HT1080 (cell line): ENCODE measurements around the gene AGAP2. TPM values are rescaled to one million over a fixed set of nuclear protein-coding genes. Genes with fewer than 3 reads are reported as not detected.
A peak's percentile ranks its signal among the peaks of the same experiment; 100 is the strongest.
"Not testable (repeated sequence)": the region's sequence is repeated elsewhere in the genome, so short reads cannot be mapped to it uniquely, and the experiment has no call there.

Source experiments
- DNase-seq: peaks from one replicate; pipeline ENCODE4 v3.0.0-alpha.2; 2015; ENCODE audit warnings: low read depth
- total RNA-seq: library from RNA; depleted of rRNA; stranded (reverse); fragments of >200 nt; shearing (Covaris generic); gene quantifications from 2 replicates; pipeline ENCODE4 v1.2.3, GENCODE V29; 2014; rRNA removed

Gene AGAP2
- total RNA-seq, 1 experiment from 2014 or later: 11.6 TPM

DNA sequence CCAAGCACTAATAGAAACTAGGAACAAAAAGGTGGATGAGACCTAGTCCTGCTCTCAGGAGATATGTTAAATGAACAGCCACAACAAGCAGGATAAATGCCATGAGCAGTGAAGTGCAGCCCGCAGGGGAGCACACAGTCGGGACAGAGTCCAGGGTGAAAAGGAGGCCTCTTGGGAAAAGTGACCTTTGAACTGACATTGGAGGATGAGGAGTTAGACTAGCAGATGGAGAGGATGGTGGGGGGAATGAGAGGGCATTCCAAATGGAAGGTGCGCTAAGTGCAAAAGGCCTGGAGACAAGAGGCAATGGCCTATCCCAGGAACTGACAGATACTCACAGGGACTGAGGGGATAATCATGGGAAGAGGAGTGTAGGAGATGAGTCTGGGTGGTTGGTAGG is 40.1 kb downstream of the AGAP2 start:
- DNase-seq: no peak

DNA sequence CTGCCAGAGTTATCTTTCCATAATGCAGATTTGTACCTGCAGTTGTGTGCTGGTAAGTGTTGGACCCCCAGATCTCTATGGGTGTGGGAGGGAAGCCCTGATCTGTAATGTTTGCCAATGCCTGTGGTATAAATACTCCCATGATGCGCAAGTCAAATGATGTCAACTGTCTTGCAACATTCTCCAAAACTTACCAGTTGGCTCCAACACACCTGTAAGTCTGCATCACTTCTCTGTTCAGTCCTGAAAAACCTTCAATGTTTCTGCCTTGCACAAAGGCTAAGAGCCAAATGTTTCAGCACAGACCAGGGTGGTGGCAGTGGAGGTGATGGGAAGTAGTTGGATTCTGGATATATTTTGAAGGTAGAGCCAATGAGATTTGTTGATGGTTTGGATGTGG is 41.5 kb downstream of the AGAP2 start:
- DNase-seq: no peak

DNA sequence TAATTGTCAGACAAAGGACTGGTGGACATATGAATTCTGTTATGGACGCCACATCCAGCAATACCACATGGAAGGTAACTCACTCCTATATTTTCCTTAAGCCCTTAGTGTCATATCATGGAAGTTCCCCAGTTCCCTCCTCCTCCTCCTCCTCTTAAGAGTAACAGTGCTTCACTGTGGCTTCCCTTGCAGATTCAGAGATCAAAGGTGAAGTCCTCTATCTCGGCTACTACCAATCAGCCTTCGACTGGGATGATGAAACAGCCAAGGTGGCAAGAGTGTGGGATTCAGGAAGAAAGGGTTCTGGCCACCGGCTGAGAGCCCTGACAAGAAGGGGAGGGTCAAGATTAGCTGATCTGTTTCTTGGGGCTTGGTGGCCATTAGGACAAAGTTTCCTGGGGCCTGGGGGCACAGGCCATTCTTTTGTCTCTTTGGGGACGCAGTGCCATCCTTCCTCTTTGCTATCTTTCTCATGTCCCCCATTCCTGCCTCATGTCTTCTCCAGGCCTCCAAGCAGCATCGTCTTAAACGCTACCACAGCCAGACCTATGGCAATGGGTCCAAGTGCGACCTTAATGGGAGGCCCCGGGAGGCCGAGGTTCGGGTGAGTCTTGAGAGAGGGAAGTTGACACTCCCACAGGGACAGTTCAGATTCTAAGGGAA is 42.6 kb downstream of the AGAP2 start:
- no peak for DNase-seq

DNA sequence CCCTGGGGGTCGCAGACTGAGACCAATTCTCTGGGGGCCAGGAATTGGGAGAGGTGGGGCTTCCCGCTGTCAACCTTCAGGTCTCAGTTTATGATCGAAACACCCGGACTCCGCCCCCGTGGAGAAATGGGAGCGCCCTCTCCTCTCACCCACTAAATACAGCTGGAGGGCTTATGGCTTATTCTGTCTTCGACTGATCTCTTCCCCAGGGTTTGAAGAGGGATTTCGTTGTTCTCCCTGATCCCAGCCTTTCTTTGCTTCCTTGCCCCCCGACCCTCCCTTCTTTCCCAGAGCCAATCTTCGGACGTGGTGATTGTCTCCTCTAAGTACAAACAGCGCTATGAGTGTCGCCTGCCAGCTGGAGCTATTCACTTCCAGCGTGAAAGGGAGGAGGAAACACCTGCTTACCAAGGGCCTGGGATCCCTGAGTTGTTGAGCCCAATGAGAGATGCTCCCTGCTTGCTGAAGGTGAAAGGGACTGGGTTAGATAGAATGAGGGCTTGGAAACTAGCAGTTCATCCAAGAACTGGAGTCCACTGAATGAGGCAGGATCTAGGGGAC is 44.0 kb downstream of the AGAP2 start:
- DNase-seq: no peak

DNA sequence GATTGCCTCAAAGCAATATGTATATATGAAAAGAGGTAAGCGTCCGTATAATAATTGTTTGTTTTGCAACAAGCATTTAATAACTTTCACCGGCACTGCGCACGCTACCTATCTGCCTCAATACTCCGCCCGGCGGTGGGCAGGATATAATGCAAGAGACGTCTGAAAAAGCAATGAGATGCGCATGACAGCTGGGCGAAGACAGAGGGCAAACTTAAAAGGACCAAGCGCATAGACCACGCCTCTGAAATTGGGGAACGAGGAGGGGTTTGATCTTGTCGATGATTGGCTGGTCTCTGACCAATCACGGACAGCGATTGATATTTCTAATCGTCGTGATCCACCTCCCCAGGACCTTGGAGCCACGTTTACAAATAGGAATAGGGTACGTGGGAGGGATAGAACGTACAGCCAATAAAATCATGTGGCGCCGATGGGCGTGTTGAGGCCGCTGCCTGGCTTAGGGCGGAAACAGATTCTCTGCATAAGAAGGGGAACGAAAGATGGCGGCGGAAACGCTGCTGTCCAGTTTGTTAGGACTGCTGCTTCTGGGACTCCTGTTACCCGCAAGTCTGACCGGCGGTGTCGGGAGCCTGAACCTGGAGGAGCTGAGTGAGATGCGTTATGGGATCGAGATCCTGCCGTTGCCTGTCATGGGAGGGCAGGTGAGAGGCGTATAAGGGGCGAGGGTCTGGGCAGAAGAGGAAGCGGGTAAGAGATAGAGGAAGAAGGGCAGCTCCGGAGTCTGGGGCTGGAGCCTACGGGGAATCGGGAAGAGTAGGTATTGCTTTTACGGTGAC is 44.7 kb downstream of the AGAP2 start, which contains the start of gene OS9:
Gene OS9 (plus strand): TSS at position 474 of the 800 bp plus-strand sequence. CDS start 30 bp downstream, at position 504.
- peak; percentile 100 for DNase-seq

DNA sequence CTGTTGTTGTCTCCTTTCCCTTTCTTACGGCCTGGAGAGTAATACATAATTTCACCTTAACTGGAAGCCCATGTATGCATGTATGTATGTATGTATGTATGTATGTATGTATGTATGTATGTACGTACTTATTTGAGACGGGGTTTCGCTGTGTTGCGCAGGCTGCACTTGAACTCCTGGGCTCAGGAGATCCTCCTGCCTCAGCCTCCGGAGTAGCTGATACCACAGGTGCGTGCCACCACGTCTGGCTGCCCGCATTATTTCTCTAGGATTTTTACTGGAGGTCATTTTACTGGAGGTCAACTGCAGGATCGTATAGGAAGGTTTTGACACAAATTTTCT is 45.3 kb downstream of the AGAP2 start:
- no peak for DNase-seq

DNA sequence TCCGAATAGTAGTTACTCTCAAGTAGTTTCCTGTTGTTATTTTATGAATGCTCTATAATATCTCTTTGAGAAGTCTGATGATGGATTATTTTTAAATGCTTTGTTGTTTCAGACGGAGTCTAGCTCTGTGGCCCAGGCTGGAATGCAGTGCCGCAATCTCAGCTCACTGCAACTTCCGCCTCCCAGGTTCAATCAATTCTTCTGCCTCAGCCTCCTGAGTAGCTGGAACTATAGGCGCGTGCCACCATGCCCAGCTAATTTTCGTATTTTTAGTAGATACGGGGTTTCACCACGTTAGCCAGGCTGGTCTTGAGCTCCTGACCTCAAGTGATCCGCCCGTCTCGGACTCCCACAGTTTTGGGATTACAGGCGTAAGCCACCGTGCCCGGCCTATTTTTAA is 46.0 kb downstream of the AGAP2 start:
- DNase-seq: no peak

DNA sequence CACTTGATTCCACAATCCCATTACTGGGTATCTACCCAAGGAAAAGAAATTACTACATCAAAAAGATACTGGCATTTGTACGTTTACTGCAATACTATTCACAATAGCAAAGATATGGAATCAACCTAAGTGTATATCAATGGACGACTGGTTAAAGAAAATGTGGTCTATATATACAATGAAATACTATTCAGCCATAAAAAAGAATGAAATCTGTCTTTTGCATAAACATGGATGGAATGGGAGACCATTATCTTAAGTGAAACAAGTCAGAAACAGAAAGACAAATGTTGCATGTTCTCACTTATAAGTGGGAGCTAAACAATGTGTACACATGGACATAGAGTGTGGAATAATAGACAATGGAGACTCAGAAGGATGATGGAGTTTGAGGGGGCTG is 49.6 kb downstream of the AGAP2 start:
- DNase-seq: no peak

DNA sequence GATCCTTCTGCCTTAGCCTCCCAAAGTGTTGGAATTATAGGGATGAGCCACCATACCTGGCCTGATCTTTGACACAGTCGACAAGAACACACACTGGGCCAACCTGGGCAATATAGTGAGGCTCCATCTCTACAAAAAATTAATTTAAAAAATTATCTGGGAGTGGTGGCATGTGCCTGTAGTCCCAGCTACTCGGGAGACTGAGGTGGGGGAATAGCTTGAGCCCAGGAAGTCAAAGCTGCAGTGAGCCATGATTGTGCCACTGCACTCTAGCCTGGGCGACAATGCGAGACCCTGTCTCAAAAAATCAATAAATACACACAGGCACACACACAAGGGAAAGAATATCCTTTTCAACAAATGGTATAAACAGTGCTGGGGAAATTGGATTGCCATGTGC is 50.7 kb downstream of the AGAP2 start:
- no peak for DNase-seq

DNA sequence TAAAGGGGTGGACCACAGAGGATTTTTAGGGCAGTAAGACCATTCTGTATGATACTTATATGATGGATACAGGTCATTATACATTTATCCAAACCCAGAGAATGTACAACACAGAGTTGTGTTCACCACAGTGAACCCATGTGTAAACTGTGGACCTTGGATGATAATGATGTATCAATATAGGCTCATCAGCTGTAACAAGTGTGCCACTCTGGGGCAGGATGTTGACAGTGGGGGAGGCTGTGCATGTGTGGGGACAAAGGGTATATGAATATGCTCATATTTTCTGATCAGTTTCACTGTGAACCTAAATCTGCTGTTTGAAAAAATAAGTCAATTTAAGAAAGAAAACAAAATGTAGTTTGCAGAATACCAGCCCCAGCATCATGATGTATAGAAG is 58.8 kb downstream of the AGAP2 start:
- no peak for DNase-seq

DNA sequence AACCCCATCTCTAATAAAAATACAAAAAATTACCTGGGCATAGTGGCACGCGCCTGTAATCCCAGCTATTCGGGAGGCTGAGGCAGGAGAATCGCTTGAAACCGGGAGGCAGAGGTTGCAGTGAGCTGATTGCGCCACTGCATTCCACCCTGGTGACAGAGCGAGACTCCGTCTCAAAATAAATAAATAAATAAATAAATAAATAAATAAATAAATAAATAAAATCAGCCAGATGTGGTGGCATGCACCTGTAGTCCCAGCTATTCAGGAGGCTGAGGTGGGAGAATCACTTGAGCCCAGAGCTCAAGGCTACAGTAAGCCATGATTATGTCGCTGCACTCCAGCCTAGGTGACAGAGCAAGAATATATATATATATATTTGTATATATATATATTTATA is 60.6 kb downstream of the AGAP2 start:
- DNase-seq: not testable (repeated sequence)

DNA sequence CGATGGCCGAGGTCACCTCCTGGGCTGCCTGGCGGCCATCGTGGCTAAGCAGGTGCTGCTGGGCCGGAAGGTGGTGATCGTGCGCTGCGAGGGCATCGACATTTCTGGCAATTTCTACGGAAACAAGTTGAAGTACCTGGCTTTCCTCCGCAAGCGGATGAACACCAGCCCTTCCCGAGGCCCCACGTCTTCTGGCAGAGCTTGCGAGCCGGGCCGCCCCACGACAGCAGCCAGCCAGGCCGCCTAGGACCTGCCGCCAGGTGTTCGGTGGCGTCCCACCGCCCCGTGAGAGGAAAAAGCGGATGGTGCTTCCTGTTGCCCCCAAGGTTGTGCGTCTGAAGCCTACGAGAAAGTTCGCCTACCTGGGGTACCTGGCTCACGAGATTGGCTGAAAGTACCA is 63.9 kb downstream of the AGAP2 start:
- no peak for DNase-seq

Other genes starting within 250 kb of the AGAP2 start
- gene DDIT3, start 218.2 kb downstream of the AGAP2 start, total RNA-seq: 11.8 and 12.7 TPM in 2 replicates
- 4.9 and 9.5 TPM in 2 replicates for gene MBD6, start 215.9 kb downstream of the AGAP2 start, total RNA-seq
- 79.5 and 87.1 TPM in 2 replicates for gene DCTN2, start 191.6 kb downstream of the AGAP2 start, total RNA-seq
- gene KIF5A, start 188.7 kb downstream of the AGAP2 start, total RNA-seq: not detected in 2 replicates
- 21.3 and 27.5 TPM in 2 replicates for gene PIP4K2C, start 147.6 kb downstream of the AGAP2 start, total RNA-seq
- 11.3 and 16.7 TPM in 2 replicates for gene DTX3, start 133.9 kb downstream of the AGAP2 start, total RNA-seq
- gene ARHGEF25, start 127.3 kb downstream of the AGAP2 start, total RNA-seq: 5.7 and 6.0 TPM in 2 replicates
- gene B4GALNT1, start 105.5 kb downstream of the AGAP2 start, total RNA-seq: 23.6 and 34.1 TPM in 2 replicates
- 78.0 and 78.9 TPM in 2 replicates for gene OS9, start 44.6 kb downstream of the AGAP2 start, total RNA-seq
- gene TSPAN31, start 6.3 kb upstream of the AGAP2 start, total RNA-seq: 21.6 and 28.9 TPM in 2 replicates
- gene CDK4, start 13.6 kb upstream of the AGAP2 start, total RNA-seq: 442 and 461 TPM in 2 replicates
- gene MARCHF9, start 16.4 kb upstream of the AGAP2 start, total RNA-seq: 11.3 and 15.9 TPM in 2 replicates
- 0.17 and 0.19 TPM in 2 replicates for gene CYP27B1, start 28.3 kb upstream of the AGAP2 start, total RNA-seq
- 26.9 and 31.6 TPM in 2 replicates for gene METTL1, start 33.4 kb upstream of the AGAP2 start, total RNA-seq
- gene EEF1AKMT3, start 33.9 kb upstream of the AGAP2 start, total RNA-seq: 3.7 and 7.0 TPM in 2 replicates
- 55.0 and 57.6 TPM in 2 replicates for gene TSFM, start 44.0 kb upstream of the AGAP2 start, total RNA-seq
- gene AVIL, start 80.0 kb upstream of the AGAP2 start, total RNA-seq: 0.13 TPM in 2 replicates
- gene CTDSP2, start 108.0 kb upstream of the AGAP2 start, total RNA-seq: 30.3 and 43.3 TPM in 2 replicates
- gene ATP23, start 202.8 kb upstream of the AGAP2 start, total RNA-seq: 17.8 and 24.6 TPM in 2 replicates